OCI-LY1 (cell line): ENCODE measurements around the gene KIF25.

Source experiments
- CTCF ChIP-seq: fragments of 200-600 bp; sonication (generic), shearing (Covaris generic); IDR thresholded peaks from 2 replicates; pipeline ENCODE4 v1.5.1; 2017; ENCODE audit warnings: mild to moderate bottlenecking, antibody characterized with exemption, low read length, moderate library complexity, mixed read lengths
- EZH2 ChIP-seq: fragments of 200-600 bp; sonication (generic), shearing (Covaris generic); IDR thresholded peaks from 2 replicates; pipeline ENCODE4 v1.8.0; 2017; ENCODE audit warnings: borderline replicate concordance, mixed run types, mild to moderate bottlenecking, antibody characterized with exemption, low read length, moderate library complexity, mixed read lengths

- TF ChIP-seq CTCF (no peak), EZH2 (no peak)
Measured at GRCh38 chr6:168026925-168027324, 29.5 kb downstream of the KIF25 start.
